HG03520 (cell line): ENCODE measurements around the gene GMDS.
A peak's percentile ranks its signal among the peaks of the same experiment; 100 is the strongest.

Experiments used
- ATAC-seq: cut with Tn5 transposase; IDR thresholded peaks from one replicate; pipeline ENCODE4 v1.9.1; 2021; ENCODE audit warnings: mild to moderate bottlenecking, moderate library complexity; ENCODE audit not compliant: unreplicated experiment

GMDS gene

GRCh38 chr6:2242311-2242710 lies 3.1 kb downstream of the GMDS start:
- no peak for ATAC-seq

DNA sequence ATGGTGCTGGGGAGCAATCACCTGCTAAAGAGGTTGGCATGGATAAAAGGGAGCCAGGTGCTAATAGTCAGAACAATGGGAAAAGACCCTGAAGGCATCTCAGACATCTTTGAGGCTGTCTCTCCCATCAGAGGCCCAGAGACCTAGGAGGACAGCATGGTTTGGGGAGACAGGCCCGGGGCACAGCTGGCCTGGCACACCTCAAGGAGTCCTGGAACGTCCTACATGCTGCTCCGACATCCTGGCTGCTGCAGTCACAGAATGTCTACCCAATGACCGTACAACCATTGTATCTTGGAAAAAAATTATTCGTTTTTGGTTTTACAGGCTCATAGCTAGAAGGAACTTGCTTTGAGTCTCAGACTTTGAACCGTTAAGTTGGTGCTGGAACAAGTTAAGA lies 4.4 kb downstream of the GMDS start:
- no peak for ATAC-seq

DNA sequence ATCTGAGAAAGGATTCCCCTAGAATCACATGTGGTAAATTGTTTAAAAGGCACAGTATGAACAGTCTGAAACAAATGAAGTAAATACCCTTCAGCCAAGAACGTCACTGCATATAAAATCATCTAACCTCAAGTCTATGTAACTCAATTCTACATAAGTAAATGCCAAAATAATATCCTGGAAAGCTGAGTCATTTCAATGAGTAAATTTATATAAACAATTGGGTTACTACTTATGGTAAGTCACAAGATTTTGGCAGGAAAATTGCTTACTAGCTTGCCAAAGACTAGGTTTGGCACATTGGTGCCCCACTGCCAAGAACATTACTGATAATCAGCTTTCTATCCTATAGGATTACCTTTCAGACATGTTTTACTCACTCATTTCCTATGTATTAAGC lies 8.4 kb downstream of the GMDS start:
- ATAC-seq, result no peak

GRCh38 chr6:2235777-2236495 lies 9.5 kb downstream of the GMDS start:
- ATAC-seq, result no peak

DNA sequence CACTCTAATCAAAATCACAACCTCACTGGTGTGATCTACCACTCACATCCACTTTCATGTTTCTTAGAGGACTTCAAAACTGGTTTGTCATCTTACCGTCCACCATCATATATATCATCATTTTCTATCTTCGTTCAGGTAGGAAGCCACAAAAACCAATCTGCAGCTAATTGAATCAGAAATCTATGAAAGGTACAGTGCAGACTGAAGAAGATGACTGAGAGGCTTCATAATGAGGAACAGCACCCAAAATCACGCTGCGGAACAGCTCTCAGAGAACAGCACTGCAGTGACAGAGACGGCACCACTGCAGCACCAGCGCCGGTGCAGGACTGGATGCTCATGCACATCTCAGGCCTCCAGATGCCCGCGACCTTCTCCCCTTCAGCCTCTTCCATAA lies 13.0 kb downstream of the GMDS start:
- ATAC-seq, result peak; percentile 55

DNA sequence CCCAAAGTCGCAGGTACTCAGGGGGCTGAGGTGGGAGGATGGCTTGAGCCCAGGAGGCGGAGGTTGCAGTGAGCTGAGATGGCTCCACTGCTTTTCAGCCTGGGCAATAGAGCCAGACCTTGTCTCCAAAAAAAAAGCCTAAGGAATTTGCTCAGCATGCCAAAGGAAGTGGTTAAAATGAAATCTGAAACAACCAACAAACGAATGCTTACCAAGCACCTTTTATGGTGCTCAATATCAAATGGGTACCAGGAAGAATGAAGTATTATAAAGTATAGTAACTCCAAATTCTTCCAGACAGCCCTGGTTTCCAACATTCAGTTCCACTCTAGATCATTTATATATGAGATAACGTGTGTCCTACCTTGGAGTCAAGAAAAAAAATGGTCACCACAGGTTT lies 14.0 kb downstream of the GMDS start:
- no peak for ATAC-seq

GRCh38 chr6:2230659-2231277 lies 14.6 kb downstream of the GMDS start:
- ATAC-seq, result no peak

DNA sequence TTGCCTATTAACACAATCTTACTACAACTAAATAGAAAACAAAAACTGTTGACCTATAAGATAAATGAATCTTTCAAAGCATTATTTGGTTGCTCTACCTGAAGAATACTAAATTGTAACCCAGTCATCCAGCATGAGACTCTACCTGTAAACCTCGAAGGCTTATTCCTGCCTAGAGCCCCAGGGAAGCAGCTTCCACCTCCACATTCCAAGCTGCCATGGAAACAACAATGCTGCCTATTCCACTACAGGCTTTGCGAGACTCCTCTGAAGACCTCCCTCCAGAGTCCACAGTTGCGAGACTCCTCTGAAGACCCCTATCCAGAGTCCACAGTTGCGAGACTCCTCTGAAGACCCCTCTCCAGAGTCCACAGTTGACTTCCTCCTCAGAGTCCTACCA lies 15.7 kb downstream of the GMDS start:
- no peak for ATAC-seq

GRCh38 chr6:2229039-2229438 lies 16.4 kb downstream of the GMDS start:
- ATAC-seq, result no peak

DNA sequence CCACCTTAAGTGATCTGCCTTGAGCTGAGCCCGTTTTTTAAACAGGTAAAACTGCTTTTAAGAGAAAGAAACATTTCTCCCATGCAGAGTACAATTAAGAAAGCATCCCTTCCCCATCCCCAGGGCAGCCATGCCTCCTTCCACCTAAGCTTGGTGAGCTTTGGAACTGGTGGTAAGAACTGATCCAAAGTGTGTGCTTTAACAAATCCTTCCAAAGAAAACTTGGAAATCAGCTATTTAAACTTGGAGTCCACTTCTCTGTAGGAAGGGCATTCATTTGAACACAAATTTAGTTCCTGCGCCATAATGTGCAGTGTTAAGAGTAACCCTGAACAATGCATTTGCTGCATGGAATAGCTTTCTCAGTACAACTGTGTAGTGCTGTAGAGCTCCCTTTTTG lies 17.0 kb downstream of the GMDS start:
- no peak for ATAC-seq

DNA sequence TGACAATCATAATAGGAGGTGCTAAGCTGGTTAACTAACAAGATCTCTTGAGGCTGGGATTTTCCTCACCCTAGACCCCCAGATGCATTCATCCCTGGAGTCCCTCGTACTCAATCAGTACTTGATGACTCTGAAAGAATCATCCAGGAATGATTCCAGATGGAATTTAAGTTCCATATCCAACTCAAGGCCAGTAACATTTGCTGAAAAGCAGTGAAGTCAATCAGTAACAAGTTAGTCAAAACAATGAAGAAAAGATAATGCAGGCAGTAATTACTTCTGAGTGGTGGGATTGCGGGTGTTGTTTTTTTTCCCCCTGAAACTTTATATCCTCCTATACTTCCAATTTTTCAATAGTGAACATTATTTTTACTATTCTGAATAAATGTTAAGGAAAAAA lies 18.6 kb downstream of the GMDS start:
- no peak for ATAC-seq

GRCh38 chr6:2225422-2226392 lies 19.7 kb downstream of the GMDS start:
- no peak for ATAC-seq

DNA sequence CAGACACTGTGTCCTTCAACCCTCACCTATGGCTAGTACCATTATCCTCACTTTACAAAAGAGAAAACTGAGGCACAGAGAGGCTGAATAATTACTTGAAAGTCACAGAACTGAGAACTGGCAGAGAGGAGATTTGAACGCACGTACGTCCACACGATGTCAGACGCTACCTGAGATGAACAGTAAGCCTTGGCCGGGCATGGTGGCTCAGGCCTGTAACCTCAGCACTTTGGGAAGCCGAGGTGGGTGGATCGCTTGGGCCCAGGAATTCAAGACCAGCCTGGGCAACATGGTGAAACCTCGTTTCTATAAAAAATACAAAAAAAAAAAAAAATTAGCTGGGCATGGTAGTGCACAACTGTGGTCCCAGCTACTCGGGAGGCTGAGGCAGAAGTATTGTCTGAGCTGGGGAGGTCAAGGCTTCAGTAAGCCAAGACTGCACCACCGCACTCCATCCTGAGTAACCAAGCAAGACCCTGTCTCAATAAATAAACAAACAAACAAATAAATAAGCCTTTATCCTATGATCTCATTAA lies 20.5 kb downstream of the GMDS start:
- ATAC-seq, result no peak

- ATAC-seq, result no peak
These were observed 23.0 kb downstream of the GMDS start for GRCh38 chr6:2222275-2222842.

DNA sequence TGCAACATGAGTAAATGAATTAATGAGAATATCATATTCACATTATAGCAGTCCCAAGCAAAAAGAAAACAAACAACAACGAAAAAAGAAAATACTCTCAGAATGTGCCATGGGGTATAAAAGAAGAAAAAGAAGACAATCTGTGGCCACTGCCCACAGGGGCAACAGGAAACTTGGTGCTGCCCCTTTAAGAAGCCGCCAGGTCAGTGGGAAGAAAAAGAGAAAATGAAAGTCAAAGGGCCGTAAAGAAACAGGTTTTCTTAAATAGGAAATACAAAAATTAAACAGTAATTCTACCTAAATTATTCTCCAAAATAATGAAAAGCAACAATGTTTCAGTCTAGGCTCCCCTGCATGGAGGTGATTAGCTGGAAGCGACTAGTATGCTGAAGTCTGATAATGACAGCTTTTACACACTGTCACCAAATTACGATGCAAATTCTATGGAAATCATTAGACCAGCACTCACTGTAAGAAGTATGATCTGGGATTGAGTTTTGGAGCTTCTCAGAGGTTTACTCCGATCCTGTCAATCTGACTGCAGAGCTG lies 23.6 kb downstream of the GMDS start:
- ATAC-seq, result no peak

GRCh38 chr6:2220154-2220553 lies 25.3 kb downstream of the GMDS start:
- no peak for ATAC-seq

DNA sequence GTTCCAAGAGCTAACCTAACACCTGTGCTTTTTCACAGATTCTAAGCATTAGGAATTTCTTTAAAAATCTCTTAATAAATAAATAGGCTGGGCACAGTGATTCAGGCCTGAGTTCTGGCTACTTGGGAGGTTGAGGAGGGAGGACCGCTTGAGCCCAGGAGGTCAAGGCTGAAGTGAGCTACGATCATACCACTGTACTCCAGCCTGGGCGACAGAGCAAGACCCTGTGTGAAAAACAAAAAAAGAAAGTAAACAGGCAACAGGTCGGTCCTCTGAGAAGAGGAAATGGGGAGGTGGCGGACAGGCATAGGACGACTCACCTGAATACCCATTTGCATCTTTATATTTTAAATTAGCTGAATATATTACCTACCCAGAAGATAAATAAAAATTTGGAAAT lies 26.5 kb downstream of the GMDS start:
- no peak for ATAC-seq

DNA sequence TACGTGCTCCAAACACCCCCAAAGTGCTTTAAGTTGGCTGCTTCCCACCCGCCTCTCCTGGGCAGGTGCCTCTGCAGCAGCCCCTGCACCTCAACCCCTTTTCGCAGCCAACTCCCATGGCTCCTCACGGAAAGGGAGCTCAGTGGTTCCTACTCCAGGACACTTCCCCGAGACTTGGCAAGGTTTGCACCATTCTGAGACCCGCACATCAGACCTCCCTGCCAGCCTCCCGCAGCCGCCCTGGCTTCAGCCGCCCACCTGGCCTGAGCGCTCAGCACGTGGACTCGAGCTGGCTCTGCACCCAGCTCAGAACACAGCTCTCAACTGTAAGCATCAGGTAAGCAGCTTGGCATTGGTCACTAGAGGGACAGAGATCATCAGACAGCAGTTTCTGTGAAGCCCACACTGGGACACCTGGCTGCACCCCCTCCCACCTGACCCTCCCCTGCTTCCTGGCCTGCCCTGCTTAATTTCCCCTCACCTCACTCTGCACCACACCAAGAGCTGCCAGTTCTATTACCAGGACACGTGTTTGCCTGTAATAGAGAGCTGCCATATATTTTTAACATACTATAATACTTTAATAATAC lies 28.5 kb downstream of the GMDS start:
- ATAC-seq, result no peak

- no peak for ATAC-seq
These were observed 30.1 kb downstream of the GMDS start for GRCh38 chr6:2215342-2215741.

- no peak for ATAC-seq
These were observed 32.3 kb downstream of the GMDS start for GRCh38 chr6:2213086-2213485.
